Activated CD4-positive, alpha-beta T cell treated with anti-CD3 and anti-CD28 coated beads for 24 hours (primary cell): Measurements from ENCODE around the gene SYNPO.

Experiments
- DNase-seq, 2 donors: peaks; one replicate each; pipeline ENCODE4 v3.0.0-alpha.2; 2020; ENCODE audit warnings: low read depth in 2 of 2

SYNPO gene

GRCh38 chr5:150700246-150700593 lies 59.8 kb downstream of the SYNPO start:
- DNase-seq: no peak

- peak; percentile 78 to 84 for DNase-seq
These were observed 60.3 kb downstream of the SYNPO start, which contains the start of gene RBM22 for GRCh38 chr5:150700594-150701377. RBM22 (minus strand) TSS chr5:150701062; CDS start chr5:150700985, 77 bp downstream.

DNA sequence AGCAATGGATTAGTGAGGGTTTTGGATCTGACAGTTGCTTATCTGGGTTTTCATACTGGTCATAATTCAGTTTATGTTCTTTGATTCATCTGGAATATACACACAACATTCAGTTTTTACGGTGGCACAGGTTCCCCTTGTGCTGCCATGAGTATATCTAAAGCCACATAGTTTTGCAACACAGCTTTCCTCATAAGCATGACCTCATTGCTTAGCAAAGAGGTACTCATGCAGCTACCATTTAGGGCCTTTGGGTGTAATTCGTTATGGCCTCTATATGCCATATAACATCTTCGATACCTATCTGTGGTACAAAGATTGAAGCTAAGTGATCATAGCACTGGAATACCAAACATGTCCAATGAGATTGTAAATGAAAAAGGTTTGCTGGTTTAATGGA lies 63.3 kb downstream of the SYNPO start:
- no peak for DNase-seq

DNA sequence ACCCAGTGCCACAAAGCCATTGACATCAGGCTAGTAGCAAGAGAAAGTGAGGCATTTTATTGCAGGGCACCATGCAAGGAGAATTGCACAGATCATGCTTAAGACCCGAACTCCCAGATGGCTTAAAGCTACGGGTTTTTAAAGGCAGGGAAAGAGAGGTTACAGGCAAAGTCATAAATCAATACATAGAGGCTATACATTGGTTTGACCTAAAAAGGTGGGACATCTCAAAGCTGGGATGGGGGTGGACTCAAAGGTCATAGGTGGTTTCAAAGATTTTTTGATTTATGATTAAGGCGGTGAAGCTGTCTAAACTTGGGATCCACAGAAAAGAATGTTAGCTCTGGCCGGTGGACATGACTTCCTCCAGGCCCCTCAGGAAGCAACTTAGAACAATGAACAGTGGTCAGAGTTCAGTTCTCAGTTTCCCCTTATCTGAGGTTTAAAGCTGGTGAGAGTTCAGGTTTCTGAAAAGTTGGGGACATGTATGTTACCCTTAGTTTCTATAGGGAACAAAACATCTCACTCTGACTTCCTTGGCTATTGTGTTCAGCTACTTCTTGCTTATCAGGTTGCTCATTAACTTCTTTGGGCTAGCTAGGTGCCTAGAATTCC lies 66.4 kb downstream of the SYNPO start:
- no peak for DNase-seq
